Upper lobe of left lung (tissue), 4 donors: ENCODE measurements around the gene OR10A4.

ENCODE experiments used
- CTCF ChIP-seq, 6 experiments: fragments of 450-650 bp in 4 of 6; fragments of 200-600 bp in 2 of 6; sonication (generic) in 2 of 6; IDR thresholded peaks; one replicate each; pipeline ENCODE4 v1.5.1; 2016 to 2019; ENCODE audit warnings: antibody characterized with exemption in 6 of 6
- POLR2A ChIP-seq, 4 donors: fragments of 450-650 bp; IDR thresholded peaks; one replicate each; pipeline ENCODE4 v1.5.1; 2016 to 2017; ENCODE audit warnings: antibody characterized with exemption in 4 of 4, mild to moderate bottlenecking in 2 of 4

DNA sequence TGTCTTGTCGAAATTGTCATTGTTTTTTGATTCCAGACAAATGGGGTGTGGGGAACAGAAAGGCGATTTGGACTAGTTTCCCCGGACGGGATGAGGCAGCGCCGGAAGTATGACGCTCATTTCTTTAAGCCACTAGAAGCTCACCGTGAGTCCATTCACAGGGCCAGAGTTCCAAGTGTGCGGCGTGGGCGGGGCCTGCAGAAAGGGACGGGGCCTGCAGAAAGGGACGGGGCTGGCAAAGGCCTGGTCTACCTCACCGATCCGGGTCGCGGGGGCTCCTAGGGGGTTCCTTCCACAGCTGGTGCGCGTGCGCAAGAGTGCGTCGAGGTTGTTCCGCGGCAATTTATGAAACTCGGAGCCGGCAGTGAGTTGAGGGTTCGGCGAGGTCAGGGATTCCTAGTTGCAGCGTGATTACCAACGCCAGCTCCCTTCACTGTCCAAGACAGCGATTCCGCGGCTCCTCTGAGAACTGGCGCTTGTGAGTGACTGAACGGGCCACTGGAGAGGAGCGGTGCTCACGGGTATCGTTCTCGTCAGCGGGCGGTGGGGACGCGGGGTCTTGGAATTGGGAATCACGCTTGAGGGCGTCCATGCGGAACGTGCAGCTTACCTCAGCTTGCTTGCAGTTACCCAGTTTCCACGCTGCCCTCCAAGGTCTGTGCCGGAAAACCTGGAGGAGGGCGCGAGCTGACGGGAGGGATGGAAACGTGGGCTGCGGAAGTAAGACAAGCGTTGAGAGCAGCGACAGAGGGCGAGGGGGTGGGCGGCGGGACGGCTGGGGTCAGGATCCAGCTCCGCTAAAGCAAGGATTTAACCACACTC is 50.0 kb downstream of the OR10A4 start, which contains the start of gene ZNF215:
- no peak for TF ChIP-seq CTCF (IDR thresholded peaks at IDR 0.05)
- no peak for TF ChIP-seq POLR2A (IDR thresholded peaks at IDR 0.05)
